AG10803 (cell line): Measurements from ENCODE around the gene CYTL1.

Experiments used
- DNase-seq: peaks from one replicate; pipeline ENCODE4 v3.0.0; 2010; ENCODE audit warnings: low read depth
- H3K4me3 ChIP-seq: 2 replicates; pipeline ENCODE4 v1.5.1; 2011; ENCODE audit warnings: mild to moderate bottlenecking, low read length, control low read depth
- CTCF ChIP-seq: conservative IDR thresholded peaks from 2 replicates; pipeline ENCODE4 v1.5.1; 2011; ENCODE audit warnings: mild to moderate bottlenecking, low read length, control low read depth, inconsistent platforms

The CYTL1 gene

GRCh38 chr4:5034206-5034605 lies 14.9 kb upstream of the CYTL1 start:
- no peak overlapping the region for H3K4me3 ChIP-seq
- TF ChIP-seq CTCF = no peak
- DNase-seq = no peak

- no peak overlapping the region for H3K4me3 ChIP-seq
- no peak for TF ChIP-seq CTCF
- peak; percentile 65 for DNase-seq
Measured at GRCh38 chr4:5033281-5033841, 14.1 kb upstream of the CYTL1 start.

- no peak overlapping the region for H3K4me3 ChIP-seq
- DNase-seq = no peak
- TF ChIP-seq CTCF = no peak
Measured at GRCh38 chr4:5032813-5033212, 13.6 kb upstream of the CYTL1 start.

- H3K4me3 ChIP-seq = no peak overlapping the region
- TF ChIP-seq CTCF = no peak
- no peak for DNase-seq
Measured at GRCh38 chr4:5030927-5031326, 11.7 kb upstream of the CYTL1 start.

DNA sequence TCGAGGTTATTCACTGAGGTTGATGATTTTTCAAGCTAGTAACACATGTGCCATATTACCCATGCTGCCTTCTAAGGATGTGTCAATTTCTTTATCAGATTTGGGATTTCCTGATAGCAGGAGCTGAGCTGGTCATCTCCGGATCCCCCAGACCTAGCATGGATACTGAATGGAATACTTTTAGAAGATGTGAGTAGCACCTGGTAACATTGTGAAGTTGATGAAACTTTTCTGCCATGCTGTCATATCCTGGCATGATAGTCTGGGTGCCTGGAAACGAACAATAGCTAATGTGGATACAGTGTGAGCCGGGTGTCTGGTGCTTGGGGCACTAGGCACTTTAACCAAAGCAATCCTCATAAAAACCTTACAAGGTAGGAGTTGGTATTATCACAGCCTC lies 11.0 kb upstream of the CYTL1 start:
- H3K4me3 ChIP-seq = no peak overlapping the region
- no peak for DNase-seq
- TF ChIP-seq CTCF = no peak

DNA sequence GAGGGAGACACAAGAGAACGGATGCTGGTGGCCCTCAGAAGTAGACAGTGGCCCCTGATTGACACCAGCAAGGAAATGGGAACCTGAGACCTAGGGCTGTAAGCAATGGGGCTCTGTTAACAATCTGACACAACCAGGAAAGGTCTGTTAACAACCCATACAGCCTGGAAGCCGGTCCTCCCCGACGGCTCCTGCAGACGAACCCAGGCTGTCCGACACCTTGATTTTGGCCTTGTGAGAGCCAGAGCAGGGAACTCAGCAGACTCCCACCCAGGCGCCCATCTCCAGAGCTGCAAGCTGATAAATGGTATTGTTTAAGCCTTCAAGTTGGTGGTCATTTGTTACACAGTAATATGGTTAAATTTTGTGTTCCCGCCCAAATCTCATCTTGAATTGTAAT lies 10.2 kb upstream of the CYTL1 start:
- DNase-seq = no peak
- no peak for TF ChIP-seq CTCF

DNA sequence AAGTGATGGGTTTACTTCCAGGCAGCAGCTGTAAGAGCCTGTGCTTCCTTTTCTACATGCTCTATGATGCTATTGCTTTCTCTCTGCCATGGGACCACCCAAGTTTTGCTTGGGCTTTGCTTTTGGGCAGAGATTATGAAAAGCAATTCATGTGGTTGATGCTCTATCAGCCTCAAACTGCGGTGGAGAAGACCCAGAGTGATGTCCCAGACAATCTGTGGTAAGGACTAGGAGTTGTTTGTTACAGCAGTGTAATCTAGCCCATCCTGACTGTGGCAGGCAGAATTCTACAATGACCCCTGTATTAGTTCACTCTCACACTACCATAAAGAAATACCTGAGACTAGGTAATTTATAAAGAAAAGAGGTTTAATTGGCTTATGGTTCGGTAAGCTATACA lies 9.2 kb upstream of the CYTL1 start:
- no peak for TF ChIP-seq CTCF
- DNase-seq = no peak
- no peak overlapping the region for H3K4me3 ChIP-seq

More for the DNA sequence above, 10.2 kb upstream of the CYTL1 start:
- H3K4me3 ChIP-seq = no peak overlapping the region
